Trophoblast cell (in vitro differentiated cells and primary cell): ENCODE results near the gene CDC7.
A peak's percentile ranks its signal among the peaks of the same experiment; 100 is the strongest.

Experiments
- DNase-seq, 2 donors: peaks; one replicate each; pipeline ENCODE4 v3.0.0-alpha.2; 2016
- H2AFZ ChIP-seq: 2 replicates; pipeline ENCODE4 v1.6.1; 2013; ENCODE audit warnings: low read length, moderate library complexity, mild to moderate bottlenecking; ENCODE audit not compliant: insufficient read depth, poor library complexity
- H2AK5ac ChIP-seq: 2 replicates; pipeline ENCODE4 v1.6.1; 2013; ENCODE audit warnings: mild to moderate bottlenecking, low read length
- H2BK120ac ChIP-seq: 2 replicates; pipeline ENCODE4 v1.6.1; 2013; ENCODE audit warnings: low read length, mild to moderate bottlenecking, moderate library complexity; ENCODE audit not compliant: insufficient read depth, poor library complexity
- H2BK12ac ChIP-seq: 2 replicates; pipeline ENCODE4 v1.6.1; 2013; ENCODE audit warnings: mild to moderate bottlenecking, low read length, moderate library complexity
- H2BK5ac ChIP-seq: 2 replicates; pipeline ENCODE4 v1.6.1; 2013; ENCODE audit warnings: low read length, low read depth, moderate library complexity, mild to moderate bottlenecking; ENCODE audit not compliant: poor library complexity
- H3K14ac ChIP-seq: 2 replicates; pipeline ENCODE4 v1.6.1; 2013; ENCODE audit warnings: mild to moderate bottlenecking, low read length
- H3K18ac ChIP-seq: 2 replicates; pipeline ENCODE4 v1.6.1; 2013; ENCODE audit warnings: mild to moderate bottlenecking, low read length
- H3K23ac ChIP-seq: 2 replicates; pipeline ENCODE4 v1.6.1; 2013; ENCODE audit warnings: low read length
- H3K27ac ChIP-seq: 2 replicates; pipeline ENCODE4 v1.5.1; 2013; ENCODE audit warnings: low read depth, mild to moderate bottlenecking, inconsistent platforms, low read length, moderate library complexity
- H3K27me3 ChIP-seq: 2 replicates; pipeline ENCODE4 v1.6.1; 2013; ENCODE audit warnings: inconsistent platforms, mild to moderate bottlenecking, low read length, moderate library complexity; ENCODE audit not compliant: insufficient read depth
- H3K36me3 ChIP-seq, 2 experiments: 1 replicate in 1 of 2; 2 replicates in 1 of 2; pipeline ENCODE4 v1.6.1; 2013; ENCODE audit warnings: low read length in 2 of 2, mild to moderate bottlenecking in 2 of 2, moderate library complexity in 1 of 2; ENCODE audit not compliant: insufficient read depth in 2 of 2, control insufficient read depth in 1 of 2
- H3K4ac ChIP-seq: 2 replicates; pipeline ENCODE4 v1.6.1; 2013; ENCODE audit warnings: low read depth, mild to moderate bottlenecking, low read length, moderate library complexity
- H3K4me1 ChIP-seq, 2 experiments: 1 replicate in 1 of 2; 2 replicates in 1 of 2; pipeline ENCODE4 v1.6.1; 2013; ENCODE audit warnings: low read length in 2 of 2, mild to moderate bottlenecking in 2 of 2, moderate library complexity in 1 of 2; ENCODE audit not compliant: insufficient read depth in 2 of 2, control insufficient read depth in 1 of 2
- H3K4me2 ChIP-seq: 2 replicates; pipeline ENCODE4 v1.6.1; 2013; ENCODE audit warnings: inconsistent platforms, mild to moderate bottlenecking, low read length, moderate library complexity
- H3K4me3 ChIP-seq: 2 replicates; pipeline ENCODE4 v1.5.1; 2013; ENCODE audit warnings: mild to moderate bottlenecking, low read depth, low read length, inconsistent platforms
- H3K79me1 ChIP-seq: one replicate; pipeline ENCODE4 v1.6.1; 2013; ENCODE audit warnings: low read length
- H3K79me2 ChIP-seq: 2 replicates; pipeline ENCODE4 v1.6.1; 2013; ENCODE audit warnings: low read length, mild to moderate bottlenecking; ENCODE audit not compliant: control insufficient read depth, insufficient read depth, poor library complexity
- H3K9ac ChIP-seq: 2 replicates; pipeline ENCODE4 v1.6.1; 2013; ENCODE audit warnings: mild to moderate bottlenecking, low read length
- H3K9me3 ChIP-seq: 2 replicates; pipeline ENCODE4 v1.6.1; 2013; ENCODE audit warnings: low read depth, mild to moderate bottlenecking, control low read depth, inconsistent platforms, low read length; ENCODE audit not compliant: insufficient read depth
- H4K12ac ChIP-seq: 2 replicates; pipeline ENCODE4 v1.6.1; 2013; ENCODE audit warnings: low read depth, mild to moderate bottlenecking, low read length, moderate library complexity
- H4K8ac ChIP-seq: 2 replicates; pipeline ENCODE4 v1.6.1; 2013; ENCODE audit warnings: low read depth, mild to moderate bottlenecking, low read length, moderate library complexity
- H4K91ac ChIP-seq: one replicate; pipeline ENCODE4 v1.6.1; 2013; ENCODE audit warnings: low read depth, mild to moderate bottlenecking, low read length, moderate library complexity
- WGBS: extraction: QIAGEN DNeasy Blood & Tissue Kit; methylation state at CpG from one replicate; pipeline ENCODE4 v1.1.7; 2013; ENCODE audit warnings: missing lambda C conversion rate; ENCODE audit not compliant: insufficient read length, insufficient coverage; ENCODE audit errors: extremely low coverage; 5-methylcytosine and 5-hydroxymethylcytosine counted together

Gene CDC7

GRCh38 chr1:91557826-91558225, 57.2 kb downstream of the CDC7 start:
- H3K79me1 ChIP-seq = no peaks in the 10 kb centered on the region
- H4K91ac ChIP-seq = no peak overlapping the region
- no peaks in the 10 kb centered on the region for H3K9me3 ChIP-seq
- WGBS = no CpG with 5 or more reads among the region's 1 CpG
- no peak overlapping the region for H2AFZ ChIP-seq
- H3K36me3 ChIP-seq = no peaks in the 10 kb centered on the region
- H3K79me2 ChIP-seq = no peaks in the 10 kb centered on the region
- H3K4me2 ChIP-seq = no peak overlapping the region
- H3K18ac ChIP-seq = no peak overlapping the region
- H4K12ac ChIP-seq = no peak overlapping the region
- no peak for DNase-seq
- H2BK120ac ChIP-seq = no peak overlapping the region
- no peak overlapping the region for H2BK5ac ChIP-seq
- no peak overlapping the region for H3K4me3 ChIP-seq
- H3K14ac ChIP-seq = no peak overlapping the region
- H3K27ac ChIP-seq = no peak overlapping the region
- H3K4me1 ChIP-seq = peaks cover 3 to 13% of the 10 kb centered on the region in 2 experiments
- H3K23ac ChIP-seq = no peak overlapping the region
- H3K4ac ChIP-seq = no peak overlapping the region
- H2AK5ac ChIP-seq = no peak overlapping the region
- no peaks in the 10 kb centered on the region for H3K27me3 ChIP-seq
- no peak overlapping the region for H3K9ac ChIP-seq
- H2BK12ac ChIP-seq = no peak overlapping the region
- no peak overlapping the region for H4K8ac ChIP-seq

- peak; percentile 40 to 72 for DNase-seq
- Histone ChIP-seq H3K36me3 (no peaks in the 10 kb centered on the region), H2BK12ac (no peak overlapping the region)
These were observed 58.5 kb downstream of the CDC7 start for GRCh38 chr1:91559046-91559750.

GRCh38 chr1:91559838-91560565, 59.4 kb downstream of the CDC7 start:
- no peak overlapping the region for H4K91ac ChIP-seq
- H3K4ac ChIP-seq = no peak overlapping the region
- DNase-seq = peak in 1 of 2 donors; percentile 72
- H2AFZ ChIP-seq = no peak overlapping the region
- H3K79me1 ChIP-seq = no peaks in the 10 kb centered on the region
- no peak overlapping the region for H3K9ac ChIP-seq
- H2BK120ac ChIP-seq = no peak overlapping the region
- no CpG with 5 or more reads among the region's 4 CpGs for WGBS
- H2BK12ac ChIP-seq = no peak overlapping the region
- H4K8ac ChIP-seq = no peak overlapping the region
- H2AK5ac ChIP-seq = no peak overlapping the region
- no peaks in the 10 kb centered on the region for H3K79me2 ChIP-seq
- H3K9me3 ChIP-seq = no peaks in the 10 kb centered on the region
- H3K27ac ChIP-seq = no peak overlapping the region
- H3K18ac ChIP-seq = no peak overlapping the region
- no peak overlapping the region for H2BK5ac ChIP-seq
- H3K23ac ChIP-seq = no peak overlapping the region
- no peak overlapping the region for H3K4me2 ChIP-seq
- no peaks in the 10 kb centered on the region for H3K27me3 ChIP-seq
- no peak overlapping the region for H3K14ac ChIP-seq
- no peaks in the 10 kb centered on the region for H3K36me3 ChIP-seq
- no peak overlapping the region for H3K4me3 ChIP-seq
- no peak overlapping the region for H4K12ac ChIP-seq
- peaks cover 3 to 13% of the 10 kb centered on the region in 2 experiments for H3K4me1 ChIP-seq

More at GRCh38 chr1:91559046-91559750, 58.5 kb downstream of the CDC7 start:
- no peak overlapping the region for H3K14ac ChIP-seq
- H3K79me2 ChIP-seq = no peaks in the 10 kb centered on the region
- no CpG with 5 or more reads among the region's 8 CpGs for WGBS
- no peak overlapping the region for H3K18ac ChIP-seq
- no peak overlapping the region for H4K8ac ChIP-seq
- no peak overlapping the region for H3K27ac ChIP-seq
- H4K91ac ChIP-seq = no peak overlapping the region
- H3K4ac ChIP-seq = no peak overlapping the region
- no peak overlapping the region for H3K23ac ChIP-seq
- H2BK5ac ChIP-seq = no peak overlapping the region
- no peak overlapping the region for H2BK120ac ChIP-seq
- H2AK5ac ChIP-seq = no peak overlapping the region
- H3K4me1 ChIP-seq = peaks cover 0 to 9% of the 10 kb centered on the region in 2 experiments
- no peaks in the 10 kb centered on the region for H3K27me3 ChIP-seq
- H3K4me2 ChIP-seq = no peak overlapping the region
- H3K4me3 ChIP-seq = no peak overlapping the region
- no peak overlapping the region for H3K9ac ChIP-seq
- H2AFZ ChIP-seq = no peak overlapping the region
- H3K79me1 ChIP-seq = no peaks in the 10 kb centered on the region
- H4K12ac ChIP-seq = no peak overlapping the region
- no peaks in the 10 kb centered on the region for H3K9me3 ChIP-seq

DNA sequence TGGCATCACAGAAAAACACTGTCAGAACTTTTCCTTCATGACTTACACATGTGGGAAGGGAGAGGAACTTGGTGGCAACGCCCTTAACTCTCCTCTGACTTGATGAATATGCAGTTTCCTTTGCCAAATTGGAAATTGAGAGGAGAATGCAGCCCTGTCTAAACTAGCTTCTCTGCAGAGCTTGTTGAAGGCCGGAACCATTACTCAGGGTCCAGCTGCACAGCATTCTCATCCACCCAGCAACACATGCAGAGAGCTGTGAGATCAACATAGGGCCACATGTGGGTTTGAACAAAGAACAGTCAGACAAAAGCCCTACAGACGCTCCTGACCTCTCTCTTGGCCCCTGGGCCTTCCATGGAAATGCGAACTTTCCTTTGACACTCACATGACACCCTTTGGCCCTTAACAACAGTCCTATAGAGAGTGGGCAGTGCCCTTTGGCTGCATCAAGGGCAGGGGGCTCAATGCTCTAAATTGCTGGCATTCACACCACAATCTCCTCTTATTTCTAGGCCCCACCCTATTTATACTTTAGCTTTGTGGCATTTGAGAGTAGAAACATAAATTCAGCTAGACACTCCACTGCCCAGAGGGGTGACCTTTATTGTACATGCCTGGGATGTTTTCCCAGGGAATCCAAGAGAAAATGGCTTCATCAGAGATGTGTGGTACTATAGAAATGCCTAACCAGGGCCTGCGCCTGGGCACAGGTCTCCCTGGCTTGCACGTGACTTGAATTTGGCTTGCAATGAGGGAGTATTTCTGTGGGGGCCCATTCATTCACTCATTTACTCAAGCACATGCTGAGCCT, 64.4 kb downstream of the CDC7 start:
- no peak overlapping the region for H3K4ac ChIP-seq
- H4K8ac ChIP-seq = no peak overlapping the region
- H2BK12ac ChIP-seq = no peak overlapping the region
- H3K27ac ChIP-seq = no peak overlapping the region
- no peak overlapping the region for H3K18ac ChIP-seq
- H3K4me1 ChIP-seq = peaks cover 5 to 11% of the 10 kb centered on the region in 2 experiments
- DNase-seq = peak; percentile 69 to 76
- WGBS = no CpG with 5 or more reads among the region's 6 CpGs
- no peak overlapping the region for H4K12ac ChIP-seq
- H3K23ac ChIP-seq = peak overlapping the region; percentile 35
- H3K14ac ChIP-seq = no peak overlapping the region
- no peaks in the 10 kb centered on the region for H3K79me1 ChIP-seq
- no peak overlapping the region for H3K4me3 ChIP-seq
- H3K27me3 ChIP-seq = no peaks in the 10 kb centered on the region
- H3K36me3 ChIP-seq = no peaks in the 10 kb centered on the region
- no peak overlapping the region for H4K91ac ChIP-seq
- H2AK5ac ChIP-seq = no peak overlapping the region
- no peak overlapping the region for H2BK5ac ChIP-seq
- H3K4me2 ChIP-seq = no peak overlapping the region
- no peaks in the 10 kb centered on the region for H3K9me3 ChIP-seq
- no peak overlapping the region for H2BK120ac ChIP-seq
- no peaks in the 10 kb centered on the region for H3K79me2 ChIP-seq
- H2AFZ ChIP-seq = peak overlapping the region; percentile 15
- H3K9ac ChIP-seq = no peak overlapping the region
